DLD1 (cell line): Measurements from ENCODE around the gene RAP1GAP2.
"Not testable (repeated sequence)": the region's sequence is repeated elsewhere in the genome, so short reads cannot be mapped to it uniquely, and the experiment has no call there.

Source experiments
- in situ Hi-C: cut with HindIII; loops from 2 replicates; pipeline ENCODE4 v1.10.0; 2017; ENCODE audit warnings: low sequenced_read_pairs

Gene RAP1GAP2

DNA sequence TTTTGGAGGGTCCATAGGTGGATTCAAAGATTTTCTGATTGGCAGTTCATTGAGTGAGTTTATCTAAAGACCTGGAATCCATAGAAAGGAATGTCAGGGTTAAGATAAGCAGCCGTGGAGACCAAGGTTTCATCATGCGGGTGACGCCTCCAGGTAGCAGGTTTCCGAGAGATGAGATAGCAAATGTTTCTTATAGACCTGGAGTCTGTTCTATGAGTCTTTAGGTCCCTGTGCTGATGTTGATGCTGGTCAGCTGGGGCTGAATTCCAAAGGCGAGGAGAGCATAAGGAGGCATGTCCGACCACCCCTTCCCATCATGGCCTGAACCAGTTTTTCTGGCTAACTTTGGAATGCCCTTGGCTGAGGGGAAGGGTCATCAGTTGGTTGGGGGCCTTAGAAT, 80.2 kb downstream of the RAP1GAP2 start:
- in situ Hi-C loops = no loop called here

DNA sequence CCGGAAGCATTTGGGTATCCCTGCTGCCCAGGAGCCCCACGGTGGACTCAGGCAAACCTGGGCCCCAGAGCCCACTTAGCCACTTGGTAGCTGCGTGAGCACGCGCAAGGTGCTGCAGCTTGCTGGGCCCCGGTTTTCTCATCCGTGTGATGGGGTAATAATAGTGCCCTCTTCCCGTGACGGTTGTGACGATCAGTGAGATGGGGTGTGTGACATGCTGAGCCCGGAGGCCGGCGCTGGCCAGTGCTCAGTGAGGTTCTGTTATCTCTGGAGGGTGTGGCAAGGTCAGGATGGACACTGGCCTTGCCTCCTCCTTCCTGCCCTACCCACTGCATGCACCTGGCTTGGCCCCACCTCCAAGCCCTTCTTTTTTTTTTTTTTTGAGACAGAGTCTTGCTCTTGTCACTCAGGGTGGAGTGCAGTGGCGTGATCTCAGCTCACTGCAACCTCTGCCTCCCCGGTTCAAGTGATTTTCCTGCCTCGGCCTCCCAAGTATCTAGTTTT, 82.6 kb downstream of the RAP1GAP2 start:
- in situ Hi-C loops = no loop called here

DNA sequence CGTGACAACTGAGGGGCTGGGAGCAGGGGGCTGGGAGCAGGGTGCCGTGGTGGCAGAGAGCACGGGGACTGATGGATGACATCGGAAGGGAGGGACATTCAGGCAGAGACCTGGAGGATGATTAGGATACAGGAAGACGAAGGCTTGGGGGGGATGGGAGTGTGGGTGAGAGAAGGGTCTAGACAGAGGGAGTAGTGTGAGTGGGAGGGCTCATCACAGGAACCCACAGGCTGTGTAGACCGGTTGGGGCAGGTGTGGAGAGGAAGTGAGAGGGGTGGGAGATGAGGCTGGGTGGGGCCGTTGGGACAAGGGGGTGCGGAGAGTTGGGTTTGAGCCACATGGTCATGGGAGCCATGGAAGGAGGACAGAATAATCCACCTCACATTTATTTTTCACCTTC, 83.8 kb downstream of the RAP1GAP2 start:
- in situ Hi-C loops = no loop called here

DNA sequence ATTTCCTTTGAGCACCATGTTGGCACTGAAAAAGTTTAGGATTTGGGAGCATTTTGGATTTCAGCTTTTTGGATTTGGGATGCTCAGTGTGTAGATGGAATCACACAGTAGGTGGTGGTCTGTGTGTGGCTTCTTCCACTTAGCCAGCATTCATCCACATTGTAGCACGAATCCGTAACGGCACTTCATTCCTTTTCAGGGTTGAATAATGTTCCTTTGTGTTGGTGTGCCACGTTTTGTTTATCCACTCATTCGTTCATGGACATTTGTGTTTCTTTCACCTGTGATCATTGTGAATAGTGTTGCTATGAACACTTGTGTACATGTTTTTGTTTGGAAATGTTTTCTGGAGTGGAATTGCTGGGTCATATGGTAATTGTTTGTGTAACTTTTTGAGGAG, 85.1 kb downstream of the RAP1GAP2 start:
- in situ Hi-C loops = no loop called here

DNA sequence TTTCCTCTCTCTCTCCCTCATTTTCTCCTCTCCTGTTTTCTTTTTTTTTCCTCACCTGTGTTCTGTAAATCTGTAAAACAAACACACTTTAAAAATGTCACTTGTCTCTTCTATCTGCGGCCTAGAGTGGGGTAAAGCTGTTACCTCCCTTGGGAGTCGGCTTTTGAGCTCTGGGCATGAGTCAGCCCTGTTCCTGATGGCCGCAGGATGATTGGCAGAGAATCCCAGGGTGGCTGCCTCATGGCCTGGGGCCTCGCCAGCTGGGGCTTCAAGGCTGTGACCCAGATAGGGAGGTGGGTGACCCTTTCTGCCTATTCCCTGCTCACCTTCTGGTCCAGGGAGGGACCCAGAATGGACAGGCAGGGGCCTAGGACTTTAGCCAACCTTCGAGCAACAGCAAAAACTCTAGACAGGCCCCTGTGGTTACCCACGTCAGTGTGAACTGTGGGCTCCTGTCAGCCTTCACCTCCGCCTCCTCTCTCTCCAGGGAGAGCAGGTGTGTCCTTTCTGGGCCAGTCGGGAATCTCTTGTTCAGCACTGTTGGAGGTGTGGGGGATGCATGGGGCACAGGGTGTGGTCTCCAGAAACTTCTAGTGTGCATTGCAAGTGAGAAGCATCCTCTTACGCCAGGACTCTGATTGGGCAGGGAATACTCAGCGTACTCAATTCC, 87.4 kb downstream of the RAP1GAP2 start:
- in situ Hi-C loops = no loop called here

DNA sequence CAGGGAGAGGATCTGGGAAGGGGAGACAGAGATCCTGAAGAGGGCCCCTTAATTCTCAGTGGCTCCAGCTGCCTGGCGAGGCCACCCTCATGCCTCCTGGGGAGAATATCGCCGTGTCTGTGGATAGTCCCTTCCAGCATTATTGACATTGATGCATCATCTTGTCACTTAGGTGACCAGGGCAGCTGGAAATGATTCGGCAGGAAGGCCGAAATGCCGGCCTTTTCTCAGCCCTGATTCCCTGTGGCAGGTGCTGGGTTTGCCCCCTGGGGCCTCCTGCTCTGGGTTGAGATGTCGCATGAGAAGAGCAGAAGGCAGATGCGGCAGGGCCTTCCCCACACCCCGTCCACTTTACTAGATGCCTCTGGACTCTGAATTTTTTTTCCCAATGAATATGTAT, 89.5 kb downstream of the RAP1GAP2 start:
- in situ Hi-C loops = no loop called here

DNA sequence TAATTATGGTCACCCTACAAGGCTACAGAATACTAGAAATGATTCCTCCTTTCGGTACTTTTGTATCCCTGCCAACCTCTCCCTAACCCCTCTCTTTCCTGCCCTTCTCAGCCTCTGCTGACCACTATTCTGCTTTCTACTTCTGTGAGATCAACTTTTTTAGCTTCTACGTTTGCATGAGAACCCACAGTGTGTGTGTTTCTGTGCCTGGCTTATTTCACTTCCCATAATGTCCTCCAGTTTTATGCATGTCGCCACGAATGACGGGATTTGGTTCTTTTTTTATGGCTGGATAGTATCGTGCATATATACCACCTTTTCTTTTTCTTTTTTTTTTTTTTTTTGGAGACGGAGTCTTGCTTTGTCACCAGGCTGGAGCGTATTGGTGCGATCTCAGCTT, 92.1 kb downstream of the RAP1GAP2 start:
- in situ Hi-C loops = no loop called here

DNA sequence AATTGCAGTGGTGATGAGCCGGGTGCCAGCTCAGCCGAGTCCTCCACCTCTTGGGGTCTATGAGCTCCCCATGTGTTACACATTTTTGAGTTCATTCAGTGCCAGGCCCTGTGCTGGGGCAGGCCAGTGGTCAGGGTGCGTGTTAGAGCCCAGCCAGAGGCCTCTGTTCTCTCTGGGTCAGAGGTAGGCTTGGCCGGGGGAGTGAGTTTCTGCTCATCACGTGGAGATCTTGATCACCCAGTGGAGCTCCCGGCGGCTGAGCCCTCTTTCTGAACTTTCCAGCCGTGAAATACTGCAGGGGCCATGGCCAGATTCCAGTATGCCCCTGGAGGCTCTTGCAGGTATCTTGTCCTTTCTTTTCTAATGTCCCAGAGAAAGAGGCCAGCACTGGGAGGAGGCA, 93.0 kb downstream of the RAP1GAP2 start:
- in situ Hi-C loops = no loop called here

DNA sequence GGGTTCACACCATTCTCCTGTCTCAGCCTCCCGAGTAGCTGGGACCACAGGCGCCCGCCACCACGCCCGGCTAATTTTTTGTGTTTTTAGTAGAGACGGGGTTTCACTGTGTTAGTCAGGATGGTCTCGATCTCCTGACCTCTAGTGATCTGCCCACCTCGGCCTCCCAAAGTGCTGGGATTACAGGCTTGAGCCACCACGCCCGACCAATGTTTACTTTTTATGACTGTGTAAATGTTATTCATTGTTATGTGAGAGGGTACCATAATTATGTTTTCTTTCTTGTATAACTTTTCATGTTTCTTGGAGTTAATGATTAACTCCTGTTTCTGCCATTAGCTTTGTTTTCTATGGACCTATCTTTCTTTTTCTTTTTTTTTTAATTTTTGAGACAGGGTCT, 94.5 kb downstream of the RAP1GAP2 start:
- in situ Hi-C loops = not testable (repeated sequence)

DNA sequence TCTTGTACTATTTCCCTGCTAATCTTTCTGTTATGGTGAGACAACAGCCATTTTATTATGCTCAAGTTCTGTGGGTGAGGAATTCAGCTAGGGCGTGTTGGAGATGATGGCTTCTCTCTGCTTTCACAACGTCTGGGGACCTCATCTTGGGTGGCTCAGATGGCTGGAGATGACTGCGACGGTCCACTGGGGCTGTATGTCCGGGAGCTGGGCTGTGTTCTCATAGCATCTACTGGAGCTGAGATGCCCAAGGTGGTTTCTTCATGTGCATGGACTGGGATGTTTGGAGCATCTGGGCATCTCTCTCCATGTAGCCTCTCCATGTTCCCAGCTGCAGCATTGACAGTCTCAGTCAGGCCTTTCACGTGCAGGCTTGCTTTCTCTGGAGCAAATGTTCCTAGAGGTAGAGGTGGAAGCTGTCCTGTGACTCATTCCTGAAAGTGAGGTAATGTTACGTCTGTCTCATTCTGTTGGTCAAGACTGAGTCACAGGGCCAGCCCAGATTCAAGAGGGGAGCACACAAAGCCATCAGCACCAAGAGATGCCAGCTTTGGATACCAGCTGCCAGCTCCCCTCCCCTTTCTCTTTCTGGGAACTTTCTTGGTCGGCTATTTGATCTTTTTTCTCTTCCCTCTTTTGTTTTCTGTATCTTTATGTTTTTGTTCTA, 96.2 kb downstream of the RAP1GAP2 start:
- in situ Hi-C loops = no loop called here

DNA sequence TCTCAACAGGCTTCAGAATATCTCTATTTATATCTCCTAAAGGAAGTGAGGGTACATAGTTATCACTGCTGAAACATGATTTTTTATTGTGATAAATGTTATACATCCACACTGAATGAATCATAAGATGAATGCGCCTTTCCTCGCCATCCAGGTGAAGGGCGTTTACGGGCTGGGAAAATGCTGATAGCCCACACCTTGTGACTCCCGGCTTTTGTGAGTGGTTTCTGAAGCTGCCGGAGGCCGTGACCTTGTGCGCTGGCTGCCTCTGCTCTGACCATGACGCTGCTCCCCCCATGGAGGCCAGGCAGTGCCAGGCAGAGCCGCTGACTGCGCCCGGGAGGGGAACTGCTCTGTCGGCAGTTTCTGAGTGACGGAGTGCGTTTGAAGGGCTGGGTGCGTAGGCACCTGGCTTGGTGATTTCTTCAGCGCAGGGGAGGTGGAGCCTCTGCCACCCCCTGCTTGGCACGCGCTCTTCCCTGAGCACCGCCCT, 97.2 kb downstream of the RAP1GAP2 start:
- in situ Hi-C loops = no loop called here

DNA sequence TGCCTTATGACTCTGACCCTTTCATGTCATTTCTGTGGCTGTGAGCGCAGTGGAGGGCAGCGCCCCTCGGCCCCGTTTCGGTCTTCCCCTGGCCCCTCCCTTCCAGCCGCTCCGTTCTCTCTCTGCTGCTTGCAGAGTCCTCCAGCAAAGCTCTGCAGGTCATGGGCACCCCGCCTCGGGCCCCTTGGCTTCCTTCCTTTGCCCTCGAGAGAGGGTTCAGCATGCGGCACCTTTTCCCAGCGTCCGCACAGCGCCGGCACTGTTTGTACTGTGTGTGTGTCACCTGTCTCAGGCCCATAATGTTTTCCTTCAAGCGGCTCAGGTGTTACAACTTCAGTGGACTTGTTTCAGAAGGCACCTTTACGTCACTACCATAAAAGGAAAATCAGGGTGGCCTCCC, 98.5 kb downstream of the RAP1GAP2 start:
- in situ Hi-C loops = no loop called here

DNA sequence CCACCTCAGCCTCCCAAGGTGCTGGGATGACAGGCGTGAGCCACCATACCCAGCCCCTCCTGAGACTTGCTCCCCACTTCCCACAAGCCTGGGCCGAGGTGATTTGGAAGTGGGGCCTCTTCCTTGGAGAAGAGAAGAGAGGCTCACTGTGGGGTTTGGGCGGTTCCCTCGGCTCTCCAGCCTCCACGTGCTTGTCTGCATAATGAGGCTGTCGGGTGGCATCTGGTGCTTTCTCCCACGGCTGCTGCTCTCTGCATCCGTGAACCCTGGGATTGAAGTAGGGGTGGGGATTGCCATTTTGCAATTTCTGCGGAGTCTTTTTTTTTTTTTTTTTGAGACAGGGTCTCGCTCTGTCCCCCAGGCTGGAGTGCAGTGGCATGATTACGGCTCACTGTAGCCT, 101.4 kb downstream of the RAP1GAP2 start:
- in situ Hi-C loops = no loop called here

DNA sequence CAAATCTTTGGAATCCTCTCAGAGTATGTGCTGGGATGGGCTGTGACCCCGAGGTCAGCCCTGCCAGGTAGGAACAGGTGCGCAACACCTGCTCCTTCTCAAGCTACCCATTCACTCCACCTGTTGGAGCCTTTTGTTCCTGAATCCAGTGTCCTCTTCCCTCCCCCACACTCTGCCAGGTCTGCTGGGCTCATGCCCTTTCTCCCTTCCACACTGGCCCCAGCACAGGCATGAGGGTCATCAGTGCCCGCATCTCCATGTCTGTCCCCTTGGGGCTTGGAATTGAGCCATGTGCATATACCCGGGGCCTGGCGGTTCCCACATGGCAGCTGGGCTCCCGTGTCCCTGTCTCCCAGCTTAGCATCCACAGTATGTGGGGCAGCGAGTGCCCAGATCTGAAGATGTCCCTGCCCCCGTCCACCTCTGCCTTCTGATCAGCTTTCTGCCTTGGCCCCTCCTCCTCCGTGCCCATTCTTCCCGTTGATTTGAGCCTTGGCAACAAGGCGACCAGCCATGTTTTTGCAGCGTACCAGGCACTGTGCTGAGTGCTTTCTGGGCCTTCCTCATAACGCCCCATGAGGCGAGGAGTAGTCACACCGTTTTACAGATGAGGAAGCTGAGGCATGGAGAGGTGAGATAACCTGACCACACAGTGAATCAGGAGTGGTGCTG, 102.2 kb downstream of the RAP1GAP2 start:
- in situ Hi-C loops = no loop called here

DNA sequence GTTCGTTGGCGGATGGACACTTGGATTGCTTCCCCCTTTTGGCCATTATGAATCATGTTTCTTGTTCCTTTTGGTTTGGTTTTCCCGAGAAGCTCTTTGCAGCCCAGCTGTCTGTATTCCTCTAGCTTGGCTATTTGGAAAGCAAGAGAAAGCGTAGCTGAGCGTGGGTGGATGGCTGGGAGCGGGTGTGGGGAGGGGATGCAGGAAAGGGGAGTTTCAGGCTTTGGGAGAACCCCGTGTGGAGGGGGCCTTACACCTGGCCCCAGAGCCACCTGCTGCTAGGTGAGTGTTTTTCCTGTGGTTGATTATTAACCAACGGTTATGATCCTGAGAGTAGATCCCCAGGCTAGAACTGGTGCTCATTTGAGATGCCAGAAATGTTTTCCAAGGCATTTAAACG, 103.7 kb downstream of the RAP1GAP2 start:
- in situ Hi-C loops = no loop called here

DNA sequence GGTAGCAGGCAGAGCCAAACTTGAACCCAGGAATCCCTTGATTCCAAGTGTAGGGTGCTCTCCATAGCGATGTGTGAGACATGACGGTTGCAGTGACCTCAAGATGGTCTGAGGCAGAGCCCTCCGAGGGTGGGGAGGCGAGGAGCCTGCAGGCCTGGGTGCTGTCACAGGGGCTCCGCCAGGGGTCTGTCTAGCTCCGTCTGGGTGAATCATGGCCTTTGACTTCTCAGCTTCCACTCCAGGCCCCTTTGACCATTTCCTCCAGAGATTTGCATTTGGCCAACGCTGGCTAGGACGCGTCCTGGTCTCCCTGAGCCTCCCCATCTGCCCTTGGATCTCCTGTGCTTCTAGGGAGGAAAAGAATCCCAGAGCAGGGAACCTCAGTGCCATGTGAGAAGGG, 104.6 kb downstream of the RAP1GAP2 start:
- in situ Hi-C loops = no loop called here

DNA sequence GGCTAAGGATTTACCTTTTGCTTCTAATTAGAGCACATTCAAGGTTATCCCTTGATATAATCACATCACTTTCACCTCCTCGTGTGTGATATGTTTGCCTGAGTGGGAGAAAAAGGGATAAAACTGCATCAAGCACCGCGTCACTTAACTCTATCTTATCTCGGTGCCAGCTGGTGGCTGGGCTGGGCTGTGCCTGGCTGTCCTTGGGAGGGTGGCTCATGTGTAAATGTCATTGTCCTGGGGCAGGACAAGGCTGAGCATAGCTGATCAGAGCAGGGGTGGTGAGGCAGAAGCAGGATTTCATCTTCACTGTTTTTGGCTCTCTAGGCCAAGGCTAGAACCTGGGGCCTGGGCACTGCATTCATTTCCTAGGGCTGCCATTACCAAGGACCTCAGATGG, 105.3 kb downstream of the RAP1GAP2 start:
- in situ Hi-C loops = no loop called here

DNA sequence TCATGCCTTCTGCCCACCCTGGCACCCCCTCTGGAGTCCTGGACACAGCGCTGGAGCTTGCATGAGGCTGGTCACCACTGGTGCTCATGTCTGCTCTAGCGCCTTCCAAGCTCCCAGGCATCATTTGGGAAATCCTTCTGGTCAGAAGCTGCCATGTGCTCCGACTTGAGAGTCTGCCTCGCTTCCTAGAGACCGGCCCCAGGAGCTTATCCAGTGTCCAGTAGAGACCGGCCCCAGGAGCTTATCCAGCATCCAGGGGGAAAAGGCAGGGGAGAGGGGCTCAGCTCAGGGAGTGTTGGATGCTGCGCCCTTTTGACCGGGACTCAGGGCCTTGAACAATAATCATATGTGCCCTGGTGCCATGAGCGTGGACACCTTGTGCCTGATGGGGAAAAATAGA, 106.3 kb downstream of the RAP1GAP2 start:
- in situ Hi-C loops = no loop called here

DNA sequence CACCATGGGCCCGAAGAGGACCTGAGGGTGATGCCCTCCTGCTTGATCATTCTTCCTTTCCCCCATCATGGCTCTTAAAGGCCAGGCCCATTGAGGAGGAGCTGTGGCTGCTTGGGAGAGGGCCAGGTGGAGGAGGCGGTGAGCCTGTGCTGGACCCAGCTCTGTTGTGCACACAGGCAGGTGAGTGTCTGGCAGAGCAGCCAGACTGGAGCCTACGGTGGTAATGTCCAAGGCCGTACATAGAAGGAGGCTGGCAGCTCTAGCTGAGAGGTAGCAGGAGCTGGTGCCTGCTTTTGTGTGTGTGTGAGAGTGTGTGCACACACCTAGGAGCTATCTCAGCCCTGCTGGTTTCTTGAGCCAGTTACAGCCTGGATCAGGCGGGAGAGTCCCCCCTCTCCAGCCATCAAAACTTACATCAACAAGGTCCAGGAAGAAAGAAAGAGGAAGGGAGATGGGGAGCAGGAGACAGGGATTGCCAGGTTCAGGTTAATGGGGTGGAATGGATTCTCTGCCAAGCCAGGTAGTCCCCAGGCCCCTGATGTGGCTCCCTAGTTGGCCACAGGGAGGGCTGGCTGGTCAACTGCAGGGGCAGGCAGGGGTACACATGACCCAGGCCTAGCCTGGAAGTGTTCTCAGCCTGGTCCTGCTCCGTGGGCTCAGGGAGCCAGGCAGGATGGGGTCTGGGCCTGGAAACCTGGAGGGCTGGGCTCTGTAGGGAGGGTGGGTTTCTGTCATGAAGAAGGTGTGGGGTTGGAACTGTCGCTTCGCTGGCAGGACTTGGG, 107.1 kb downstream of the RAP1GAP2 start:
- in situ Hi-C loops = no loop called here

DNA sequence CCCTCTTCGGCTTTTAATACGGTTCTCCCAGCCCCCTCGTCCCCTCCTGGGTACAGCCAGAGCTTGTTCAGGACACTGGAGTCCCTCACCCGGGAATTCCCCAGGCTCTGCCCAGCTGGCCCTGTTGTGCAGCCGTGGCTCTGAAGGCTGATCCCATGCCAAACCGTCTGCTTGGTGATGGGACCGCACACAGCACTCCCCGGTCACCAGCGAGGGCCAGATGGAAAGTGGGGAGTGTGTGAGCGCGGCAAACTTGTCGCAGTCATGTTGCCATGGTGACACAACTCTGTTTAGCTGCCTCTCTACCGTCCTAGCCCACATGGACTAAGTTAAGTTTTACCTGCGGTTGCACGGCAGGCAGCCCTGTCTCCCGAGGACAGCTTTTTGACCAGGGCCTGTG, 107.9 kb downstream of the RAP1GAP2 start:
- in situ Hi-C loops = no loop called here

DNA sequence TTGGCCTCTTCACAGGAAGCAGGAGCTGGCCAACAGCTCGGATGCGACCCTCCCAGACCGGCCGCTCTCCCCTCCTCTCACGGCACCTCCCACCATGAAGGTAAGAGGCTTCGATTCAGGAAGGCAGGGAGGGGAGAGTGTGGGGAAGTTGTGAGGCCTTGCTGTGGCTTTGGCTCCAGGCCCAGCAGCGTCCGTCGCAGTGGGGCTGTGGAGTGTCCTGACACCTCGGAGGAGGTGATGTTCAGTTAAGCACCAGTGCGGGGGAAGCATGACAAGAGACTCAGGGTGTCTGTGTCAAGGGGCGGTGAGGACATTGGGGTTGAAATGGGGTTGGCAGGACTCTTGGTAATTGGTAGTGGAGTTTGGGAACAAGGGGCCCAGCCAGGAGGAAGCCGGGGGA, 109.0 kb downstream of the RAP1GAP2 start:
- in situ Hi-C loops = no loop called here
